Activated gamma-delta T cell treated with Interleukin-2 at 50 U/mL for 16 hours (primary cell): ENCODE results near the gene LHFPL6.

Source experiments
- DNase-seq: peaks from one replicate; pipeline ENCODE4 v3.0.0-alpha.2; 2020

LHFPL6 gene

GRCh38 chr13:39408512-39408911 is 194.5 kb downstream of the LHFPL6 start:
- DNase-seq: no peak

DNA sequence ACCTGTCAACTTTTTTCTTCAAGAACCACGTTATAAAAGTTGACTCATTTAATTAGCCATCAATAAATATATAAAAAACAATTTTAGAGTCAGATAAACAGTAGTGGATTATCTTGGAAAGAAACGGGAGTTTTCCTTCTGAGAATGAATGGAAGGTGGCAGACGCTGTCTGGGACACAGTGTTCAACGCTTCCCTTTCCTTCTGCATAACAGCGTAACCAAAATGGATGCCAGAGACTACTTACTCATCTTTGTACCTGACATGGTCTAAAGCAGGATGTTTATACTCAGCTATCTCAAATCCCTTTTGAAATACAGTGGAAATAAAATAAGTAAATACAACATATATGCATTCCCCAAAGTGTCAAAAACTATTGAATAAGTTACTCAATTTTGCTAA is 195.2 kb downstream of the LHFPL6 start:
- no peak for DNase-seq

GRCh38 chr13:39407138-39407537 is 195.9 kb downstream of the LHFPL6 start:
- no peak for DNase-seq

- DNase-seq: no peak
These were observed 196.3 kb downstream of the LHFPL6 start for GRCh38 chr13:39406688-39407087.

DNA sequence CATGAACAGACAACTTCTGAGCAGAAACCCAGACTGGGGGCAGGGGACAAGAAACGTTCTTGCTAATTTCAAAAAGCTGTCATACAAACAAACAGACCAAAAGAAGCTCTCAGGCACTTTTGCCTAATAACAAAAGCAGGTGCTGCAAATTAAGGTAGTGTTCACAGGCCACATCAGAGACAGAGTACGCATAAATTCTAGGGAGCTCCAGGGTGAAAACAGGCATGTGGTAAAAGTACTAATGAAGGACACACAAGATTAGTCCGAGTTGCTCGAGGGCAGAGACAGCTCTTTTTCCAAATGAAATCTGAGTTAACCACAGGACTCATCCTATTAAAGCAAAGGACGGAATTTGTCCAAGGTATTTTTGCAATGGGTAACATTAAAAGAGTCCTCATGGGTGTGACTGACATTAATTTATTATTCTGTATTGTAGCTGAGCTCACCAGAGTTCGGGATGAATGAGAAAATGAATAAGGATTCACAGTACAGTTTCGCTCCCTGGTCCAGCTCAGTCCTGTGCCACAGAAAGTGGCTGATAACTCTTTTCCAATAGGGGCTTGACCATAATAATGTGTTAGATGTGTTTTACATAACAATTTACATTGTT is 197.3 kb downstream of the LHFPL6 start:
- no peak for DNase-seq

GRCh38 chr13:39405107-39405506 is 197.9 kb downstream of the LHFPL6 start:
- DNase-seq: no peak

GRCh38 chr13:39403106-39403505 is 199.9 kb downstream of the LHFPL6 start:
- no peak for DNase-seq

- no peak for DNase-seq
These were observed 200.6 kb downstream of the LHFPL6 start for GRCh38 chr13:39402221-39402970.

DNA sequence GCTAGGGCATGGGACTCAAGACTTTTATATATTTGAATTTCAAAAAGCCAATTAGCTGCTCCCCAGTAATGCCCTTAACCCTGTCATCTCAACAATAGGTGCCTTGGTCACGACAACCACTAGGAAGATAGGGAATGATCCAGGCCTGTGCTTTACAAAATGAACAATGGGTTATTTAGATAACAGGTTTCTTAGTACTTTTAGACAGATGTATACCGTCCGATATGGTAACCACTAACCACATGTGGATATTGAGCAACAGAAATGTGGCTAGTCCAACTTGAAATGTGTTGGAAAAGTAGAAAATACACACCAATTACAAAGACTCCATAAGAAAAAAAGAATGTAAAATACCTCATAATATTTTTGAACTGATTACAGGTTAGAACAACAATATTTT is 201.2 kb downstream of the LHFPL6 start:
- no peak for DNase-seq

DNA sequence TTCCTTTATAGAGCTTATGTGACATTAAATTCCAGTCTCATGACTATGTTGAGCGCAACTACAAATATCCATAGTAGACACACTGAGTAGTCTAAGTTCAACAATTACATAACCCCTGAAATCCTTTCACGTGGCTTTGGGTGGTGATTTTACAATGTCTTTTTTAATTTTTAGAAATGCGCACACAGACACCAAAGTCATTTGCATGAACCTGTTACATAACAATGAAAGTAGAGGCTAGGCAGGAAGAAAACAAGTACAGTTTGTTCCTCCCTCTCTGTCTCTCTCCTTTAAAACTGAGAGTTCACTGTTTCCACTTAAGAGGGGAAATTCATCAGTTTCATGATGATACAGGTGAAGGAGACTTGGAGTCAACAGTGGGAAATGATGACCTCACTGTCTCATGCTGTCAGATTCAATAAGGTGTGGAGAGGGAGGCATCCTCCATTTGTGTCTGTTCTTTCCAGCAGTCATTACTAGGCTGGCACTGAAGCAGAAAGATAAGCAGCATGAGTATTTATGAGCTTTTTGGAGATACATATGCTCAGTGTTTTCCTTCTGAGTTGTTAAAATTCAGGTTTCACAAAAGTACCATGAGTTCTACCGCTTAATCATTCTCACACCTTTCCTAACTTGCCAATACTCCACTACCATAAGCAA is 201.8 kb downstream of the LHFPL6 start:
- DNase-seq: no peak

- no peak for DNase-seq
These were observed 203.9 kb downstream of the LHFPL6 start for GRCh38 chr13:39399102-39399501.

- no peak for DNase-seq
These were observed 205.1 kb downstream of the LHFPL6 start for GRCh38 chr13:39397896-39398265.

DNA sequence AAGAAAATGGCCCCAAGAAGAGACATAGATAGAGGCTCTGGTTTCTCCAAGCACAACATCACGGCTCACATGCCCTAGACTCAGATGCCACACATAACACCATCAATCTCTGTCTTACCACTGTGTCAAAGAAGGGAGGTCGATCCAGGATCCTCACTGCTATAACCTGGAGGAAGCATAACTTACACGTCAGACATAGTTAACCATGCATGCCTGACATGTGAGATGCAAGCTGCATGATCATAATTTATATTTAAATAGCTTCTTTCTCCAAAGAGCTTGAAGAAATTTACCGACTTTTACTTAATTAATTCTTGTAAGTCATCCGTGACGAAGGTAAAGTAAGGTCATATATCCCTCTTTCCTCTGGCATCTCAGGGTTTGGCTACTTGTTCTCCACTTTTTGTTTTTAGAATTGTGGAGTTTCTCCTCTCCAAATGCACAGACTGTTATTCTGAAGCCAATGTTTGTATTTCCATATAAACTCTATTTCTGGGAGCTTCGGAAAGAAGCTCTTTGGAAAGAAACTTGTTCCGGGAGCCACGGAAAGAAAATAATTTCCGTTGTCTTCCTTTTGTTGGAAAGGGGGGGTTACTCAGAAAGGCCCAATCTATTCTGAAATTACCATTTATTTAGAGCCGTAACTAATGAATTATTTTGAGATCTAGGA is 205.6 kb downstream of the LHFPL6 start:
- no peak for DNase-seq

DNA sequence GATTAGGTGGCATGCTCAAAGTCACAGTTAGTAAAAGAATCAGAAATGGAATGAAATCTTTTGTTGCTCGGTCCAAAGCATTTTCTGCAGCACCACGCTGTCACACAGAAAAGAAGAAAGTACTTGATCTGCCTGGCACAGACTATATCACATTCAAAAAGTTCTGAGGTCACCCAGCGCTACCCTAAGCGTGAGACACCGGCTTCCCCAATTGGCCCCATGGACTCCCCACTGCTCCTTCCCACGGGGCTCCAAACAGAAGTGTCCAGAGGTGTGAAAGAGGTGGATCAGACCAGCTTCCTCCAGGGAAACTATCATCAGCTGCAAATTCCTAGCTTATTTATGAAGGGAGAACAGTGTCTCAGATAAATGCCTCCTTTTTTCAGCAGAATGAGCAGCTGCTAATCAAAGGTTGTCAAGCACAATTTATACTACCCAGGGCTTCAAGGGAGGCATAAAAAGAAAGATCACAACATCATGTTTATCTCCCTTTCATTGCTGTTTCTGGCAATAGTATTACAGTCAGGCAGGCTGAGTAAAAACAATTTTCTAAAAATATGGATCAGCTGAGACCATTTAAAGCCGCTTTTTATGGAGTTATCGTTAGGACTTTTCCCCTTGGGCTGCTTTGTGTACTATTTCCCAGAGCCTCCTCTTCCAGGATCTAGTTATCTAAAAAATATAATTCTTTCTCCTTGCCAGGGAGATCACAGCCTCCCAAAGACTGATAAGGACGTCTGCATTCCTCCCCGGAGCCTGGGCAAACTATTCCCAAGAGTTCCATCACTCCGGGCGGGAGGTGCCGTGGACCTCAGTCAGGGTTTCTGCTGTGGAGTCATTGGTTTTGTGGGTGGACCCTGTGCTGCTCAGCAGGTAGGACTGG is 208.0 kb downstream of the LHFPL6 start:
- no peak for DNase-seq

GRCh38 chr13:39391761-39392160 is 211.2 kb downstream of the LHFPL6 start:
- DNase-seq: no peak

GRCh38 chr13:39389013-39389412 is 214.0 kb downstream of the LHFPL6 start:
- DNase-seq: no peak

- DNase-seq: no peak
These were observed 217.3 kb downstream of the LHFPL6 start for GRCh38 chr13:39385621-39386231.

- DNase-seq: no peak
These were observed 217.8 kb downstream of the LHFPL6 start for GRCh38 chr13:39385154-39385553.

DNA sequence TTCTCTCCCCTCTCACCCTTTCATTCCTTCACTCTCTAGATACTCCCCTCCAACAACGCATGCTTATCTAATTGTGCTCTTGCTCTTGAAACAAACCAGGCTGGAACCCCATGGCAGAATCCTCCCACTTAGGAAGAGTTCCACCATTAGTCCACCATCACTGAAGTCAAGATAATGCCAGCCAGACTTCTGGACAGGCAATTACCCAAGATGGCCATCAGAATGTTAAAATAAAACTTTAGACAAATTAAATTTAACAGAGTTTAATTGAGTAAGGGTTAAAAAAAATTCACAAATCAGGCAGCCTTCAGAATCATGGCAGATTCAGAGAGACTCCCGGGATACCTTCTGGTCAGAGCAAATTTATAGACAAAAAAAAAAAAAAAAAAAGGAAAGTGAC is 221.5 kb downstream of the LHFPL6 start:
- DNase-seq: no peak

- DNase-seq: no peak
These were observed 223.0 kb downstream of the LHFPL6 start for GRCh38 chr13:39379667-39380655.

DNA sequence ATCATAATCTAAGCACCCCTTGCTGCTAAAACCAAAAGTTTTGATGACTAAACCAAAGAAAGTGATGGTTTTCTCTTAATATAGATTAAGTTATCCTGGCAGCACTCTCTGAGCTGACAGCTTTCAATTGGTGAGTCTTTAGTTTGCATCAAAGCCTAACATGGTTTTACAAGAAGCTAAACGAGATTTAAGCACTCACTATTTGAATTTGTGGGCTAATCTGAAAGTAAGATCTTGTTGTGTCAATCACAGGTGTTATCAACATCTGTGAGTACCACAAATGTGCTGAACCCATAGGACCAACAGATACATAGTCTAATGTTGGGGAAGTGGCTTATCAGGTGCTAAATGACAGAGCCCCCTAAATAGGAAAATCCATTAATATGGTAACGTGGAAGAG is 223.9 kb downstream of the LHFPL6 start:
- no peak for DNase-seq
